Loucy (cell line): ENCODE measurements around the gene TRAF4.
"Not testable (repeated sequence)": the region's sequence is repeated elsewhere in the genome, so short reads cannot be mapped to it uniquely, and the experiment has no call there.

Experiments
- H2AFZ ChIP-seq: fragments of 200-600 bp; sonication (generic); 2 replicates; pipeline ENCODE4 v1.6.0; 2016; ENCODE audit warnings: antibody characterized with exemption, mild to moderate bottlenecking, low read length, moderate library complexity
- H3F3A ChIP-seq: fragments of 200-600 bp; 2 replicates; pipeline ENCODE4 v1.6.0; 2016; ENCODE audit warnings: antibody characterized with exemption, low read depth, mild to moderate bottlenecking
- H3K27me3 ChIP-seq: fragments of 200-600 bp; sonication (generic); 2 replicates; pipeline ENCODE4 v1.6.1; 2014; ENCODE audit warnings: low read length, mild to moderate bottlenecking; ENCODE audit not compliant: insufficient read depth, poor library complexity, severe bottlenecking
- H3K36me3 ChIP-seq: fragments of 200-600 bp; sonication (generic); 2 replicates; pipeline ENCODE4 v1.6.1; 2016; ENCODE audit warnings: low read length; ENCODE audit not compliant: insufficient read depth
- H3K4me1 ChIP-seq: fragments of 200-600 bp; sonication (generic); 2 replicates; pipeline ENCODE4 v1.5.1; 2014; ENCODE audit warnings: low read length, mild to moderate bottlenecking; ENCODE audit not compliant: insufficient read depth, poor library complexity, severe bottlenecking
- H3K4me2 ChIP-seq: fragments of 200-600 bp; sonication (generic); 2 replicates; pipeline ENCODE4 v1.6.0; 2014; ENCODE audit warnings: antibody characterized with exemption, low read length, low read depth, mild to moderate bottlenecking; ENCODE audit not compliant: poor library complexity, severe bottlenecking
- H3K4me3 ChIP-seq: fragments of 200-600 bp; sonication (generic); 2 replicates; pipeline ENCODE4 v1.5.1; 2014; ENCODE audit warnings: low read length, mild to moderate bottlenecking, mixed read lengths; ENCODE audit not compliant: poor library complexity, severe bottlenecking
- H3K79me2 ChIP-seq: fragments of 200-600 bp; sonication (generic); 2 replicates; pipeline ENCODE4 v1.6.1; 2014; ENCODE audit warnings: low read length; ENCODE audit not compliant: insufficient read depth
- H3K9ac ChIP-seq: fragments of 200-600 bp; sonication (generic); 2 replicates; pipeline ENCODE4 v1.6.0; 2014; ENCODE audit warnings: mild to moderate bottlenecking, low read depth, low read length, moderate library complexity; ENCODE audit not compliant: poor library complexity, severe bottlenecking
- H3K9me2 ChIP-seq: fragments of 200-600 bp; sonication (generic); replicated peaks from 2 replicates; pipeline ENCODE4 v1.6.1; 2016; ENCODE audit warnings: low read depth, low read length, mixed read lengths
- H3K9me3 ChIP-seq: fragments of 200-600 bp; sonication (generic); 2 replicates; pipeline ENCODE4 v1.6.1; 2014; ENCODE audit warnings: mild to moderate bottlenecking, antibody characterized with exemption, low read length, low read depth; ENCODE audit not compliant: insufficient read depth
- H4K20me1 ChIP-seq: fragments of 200-600 bp; sonication (generic); 2 replicates; pipeline ENCODE4 v1.6.0; 2014; ENCODE audit warnings: antibody characterized with exemption, low read length, mild to moderate bottlenecking; ENCODE audit not compliant: insufficient read depth, poor library complexity, severe bottlenecking
- EZH2phosphoT487 ChIP-seq: fragments of 200-600 bp; IDR thresholded peaks from 2 replicates; pipeline ENCODE4 v1.6.1; 2018; ENCODE audit warnings: antibody characterized with exemption, mild to moderate bottlenecking, moderate library complexity, borderline replicate concordance
- TF ChIP-seq, protein P1 (sequence below): fragments of 200-600 bp; sonication (generic); conservative IDR thresholded peaks from 2 replicates; pipeline ENCODE4 v1.5.1; 2014; ENCODE audit warnings: mild to moderate bottlenecking, antibody characterized with exemption, low read length

The TRAF4 gene

DNA sequence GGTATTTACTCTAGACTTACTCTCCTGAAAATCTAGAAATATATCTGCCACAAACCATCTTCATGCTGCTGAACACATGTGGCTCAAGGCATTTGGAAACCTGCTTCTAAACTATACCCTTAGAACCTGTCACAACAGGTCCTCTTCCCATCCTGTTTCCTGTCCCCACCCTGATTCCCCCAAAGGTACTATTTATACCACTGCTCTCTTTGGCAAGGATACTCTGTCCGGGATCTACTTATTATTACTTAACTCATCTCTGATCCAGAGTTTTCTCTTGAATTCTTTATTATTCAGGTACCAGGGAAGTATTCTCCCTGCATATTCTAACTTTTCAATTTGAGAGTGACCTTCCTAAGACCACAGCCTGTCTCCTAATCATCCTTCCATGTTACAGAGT is 33.4 kb downstream of the TRAF4 start:
- peaks cover 16% of the 10 kb centered on the region for H3K4me1 ChIP-seq
- H3K36me3 ChIP-seq = peaks cover 11% of the 10 kb centered on the region; the same call in 1 of the 2 replicates
- peak overlapping the region; percentile 54 for H3K9ac ChIP-seq
- no peak overlapping the region for H3K4me2 ChIP-seq
- no peaks in the 10 kb centered on the region for H3K9me3 ChIP-seq
- H2AFZ ChIP-seq = no peak overlapping the region
- peaks cover 4% of the 10 kb centered on the region for H4K20me1 ChIP-seq
- H3K9me2 ChIP-seq = no peaks in the 10 kb centered on the region
- TF ChIP-seq, protein P1, sequence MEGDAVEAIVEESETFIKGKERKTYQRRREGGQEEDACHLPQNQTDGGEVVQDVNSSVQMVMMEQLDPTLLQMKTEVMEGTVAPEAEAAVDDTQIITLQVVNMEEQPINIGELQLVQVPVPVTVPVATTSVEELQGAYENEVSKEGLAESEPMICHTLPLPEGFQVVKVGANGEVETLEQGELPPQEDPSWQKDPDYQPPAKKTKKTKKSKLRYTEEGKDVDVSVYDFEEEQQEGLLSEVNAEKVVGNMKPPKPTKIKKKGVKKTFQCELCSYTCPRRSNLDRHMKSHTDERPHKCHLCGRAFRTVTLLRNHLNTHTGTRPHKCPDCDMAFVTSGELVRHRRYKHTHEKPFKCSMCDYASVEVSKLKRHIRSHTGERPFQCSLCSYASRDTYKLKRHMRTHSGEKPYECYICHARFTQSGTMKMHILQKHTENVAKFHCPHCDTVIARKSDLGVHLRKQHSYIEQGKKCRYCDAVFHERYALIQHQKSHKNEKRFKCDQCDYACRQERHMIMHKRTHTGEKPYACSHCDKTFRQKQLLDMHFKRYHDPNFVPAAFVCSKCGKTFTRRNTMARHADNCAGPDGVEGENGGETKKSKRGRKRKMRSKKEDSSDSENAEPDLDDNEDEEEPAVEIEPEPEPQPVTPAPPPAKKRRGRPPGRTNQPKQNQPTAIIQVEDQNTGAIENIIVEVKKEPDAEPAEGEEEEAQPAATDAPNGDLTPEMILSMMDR = no peak
- TF ChIP-seq EZH2phosphoT487 = no peak
- no peaks in the 10 kb centered on the region for H3K27me3 ChIP-seq
- H3K79me2 ChIP-seq = peaks cover 69% of the 10 kb centered on the region
- H3K4me3 ChIP-seq = no peak overlapping the region
- no peaks in the 10 kb centered on the region for H3F3A ChIP-seq

DNA sequence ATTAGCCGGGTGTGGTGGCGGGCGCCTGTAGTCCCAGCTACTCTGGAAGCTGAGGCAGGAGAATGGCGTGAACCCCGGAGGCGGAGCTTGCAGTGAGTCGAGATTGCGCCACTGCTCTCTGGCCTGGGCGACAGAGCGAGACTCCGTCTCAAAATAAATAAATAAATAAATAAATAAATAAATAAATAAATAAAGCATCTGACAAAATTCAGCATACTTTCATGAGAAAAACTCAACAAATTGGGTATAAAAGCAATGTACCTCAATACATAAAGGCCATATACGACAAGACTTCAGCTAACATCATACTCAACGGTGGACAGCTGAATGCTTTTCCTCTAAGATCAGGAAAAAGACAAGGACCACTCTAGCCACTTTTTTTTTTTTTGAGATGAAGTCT is 35.8 kb downstream of the TRAF4 start:
- H4K20me1 ChIP-seq, H2AFZ ChIP-seq, H3K9me2 ChIP-seq, H3K4me2 ChIP-seq, H3K4me3 ChIP-seq, H3F3A ChIP-seq, H3K36me3 ChIP-seq, H3K27me3 ChIP-seq, H3K9me3 ChIP-seq, H3K9ac ChIP-seq: not testable (repeated sequence)
- Histone ChIP-seq H3K79me2 (peaks cover 54% of the 10 kb centered on the region), H3K4me1 (peaks cover 16% of the 10 kb centered on the region)

DNA sequence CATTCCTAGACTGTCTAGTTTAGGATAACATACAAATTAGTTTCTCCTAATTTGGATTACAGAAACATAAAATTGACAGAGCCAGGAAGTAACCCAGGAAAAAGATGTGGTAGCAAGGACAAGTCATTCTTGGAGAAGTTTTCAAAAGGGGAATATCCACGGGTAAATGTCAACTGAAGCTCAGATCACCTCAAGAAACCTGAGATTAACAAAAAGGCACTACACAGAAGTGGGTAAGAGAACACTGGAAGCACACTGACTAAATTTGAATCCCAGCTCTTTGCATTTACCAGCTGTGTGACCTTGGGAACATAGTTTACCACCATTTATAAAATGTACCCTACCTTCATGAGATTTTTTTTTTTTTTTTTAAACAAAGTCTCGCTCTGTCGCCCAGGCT is 39.4 kb downstream of the TRAF4 start:
- Histone ChIP-seq H3K9me3 (no peaks in the 10 kb centered on the region), H2AFZ (no peak overlapping the region), H3K4me3 (no peak overlapping the region), H3K79me2 (peaks cover 41% of the 10 kb centered on the region), H3F3A (no peaks in the 10 kb centered on the region), H3K4me1 (peaks cover 8% of the 10 kb centered on the region), H3K36me3 (peaks cover 9% of the 10 kb centered on the region; the same call in 1 of the 2 replicates), H3K9me2 (no peaks in the 10 kb centered on the region), H3K27me3 (no peaks in the 10 kb centered on the region), H4K20me1 (peaks cover 10% of the 10 kb centered on the region), H3K4me2 (no peak overlapping the region), H3K9ac (no peak overlapping the region)
- TF ChIP-seq, protein P1 = no peak
- no peak for TF ChIP-seq EZH2phosphoT487

DNA sequence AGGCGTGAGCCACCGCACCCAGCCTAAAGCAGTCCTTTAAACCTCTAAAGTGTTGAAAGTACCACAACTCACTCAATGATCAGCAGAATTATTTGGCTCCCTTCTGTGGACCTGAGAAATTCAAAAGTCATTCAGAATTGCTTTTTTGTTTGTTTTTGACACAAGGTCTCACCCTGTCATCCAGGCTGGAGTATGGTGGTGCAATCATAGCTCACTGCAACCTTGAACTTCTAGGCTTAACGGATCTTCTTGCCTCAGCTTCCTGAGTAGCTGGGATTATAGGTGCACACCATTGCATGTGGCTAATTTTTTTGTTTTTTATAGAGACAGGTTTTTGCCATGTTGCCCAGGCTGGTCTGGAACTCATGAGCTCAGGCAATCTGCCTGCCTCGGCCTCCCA is 44.3 kb downstream of the TRAF4 start:
- Histone ChIP-seq H3K9ac (no peak overlapping the region), H3K4me1 (peaks cover 17% of the 10 kb centered on the region), H3K4me2 (no peak overlapping the region), H3K27me3 (no peaks in the 10 kb centered on the region), H3F3A (no peaks in the 10 kb centered on the region), H3K9me2 (no peaks in the 10 kb centered on the region), H3K79me2 (peaks cover 46% of the 10 kb centered on the region), H3K4me3 (no peak overlapping the region), H3K9me3 (no peaks in the 10 kb centered on the region), H4K20me1 (peaks cover 18% of the 10 kb centered on the region), H2AFZ (no peak overlapping the region), H3K36me3 (0 out of 2 replicates have a peak, but pooled peaks cover 3% of the 10 kb centered on the region)
- TF ChIP-seq, protein P1 = no peak
- no peak for TF ChIP-seq EZH2phosphoT487
